AG04449 (cell line): ENCODE results near the gene MEAF6.
"Not testable (repeated sequence)": the region's sequence is repeated elsewhere in the genome, so short reads cannot be mapped to it uniquely, and the experiment has no call there.

Experiments
- CTCF ChIA-PET: fragments of 350-600 bp; formaldehyde crosslinking; extraction: SDS; loops from one replicate; lab custom pipeline; 2021; ENCODE audit warnings: antibody characterized with exemption; lab: Yijun Ruan, JAX
- POLR2A ChIA-PET: fragments of 400-600, 350-600 bp; formaldehyde crosslinking; extraction: SDS; loops from one replicate; lab custom pipeline; 2020; ENCODE audit warnings: antibody characterized with exemption, inconsistent platforms; lab: Yijun Ruan, JAX
- DNase-seq: peaks from one replicate; pipeline ENCODE4 v3.0.0-alpha.2; 2010; ENCODE audit warnings: low read depth, low spot score
- H3K4me3 ChIP-seq: 2 replicates; pipeline ENCODE4 v1.5.1; 2011; ENCODE audit warnings: low read depth, mild to moderate bottlenecking, control low read depth, low read length
- CTCF ChIP-seq: IDR thresholded peaks from one replicate; pipeline ENCODE4 v1.5.1; 2011; ENCODE audit warnings: mild to moderate bottlenecking, moderate library complexity, low read length, control low read depth, inconsistent platforms; ENCODE audit not compliant: insufficient read depth; ENCODE audit errors: missing control alignments

The MEAF6 gene

DNA sequence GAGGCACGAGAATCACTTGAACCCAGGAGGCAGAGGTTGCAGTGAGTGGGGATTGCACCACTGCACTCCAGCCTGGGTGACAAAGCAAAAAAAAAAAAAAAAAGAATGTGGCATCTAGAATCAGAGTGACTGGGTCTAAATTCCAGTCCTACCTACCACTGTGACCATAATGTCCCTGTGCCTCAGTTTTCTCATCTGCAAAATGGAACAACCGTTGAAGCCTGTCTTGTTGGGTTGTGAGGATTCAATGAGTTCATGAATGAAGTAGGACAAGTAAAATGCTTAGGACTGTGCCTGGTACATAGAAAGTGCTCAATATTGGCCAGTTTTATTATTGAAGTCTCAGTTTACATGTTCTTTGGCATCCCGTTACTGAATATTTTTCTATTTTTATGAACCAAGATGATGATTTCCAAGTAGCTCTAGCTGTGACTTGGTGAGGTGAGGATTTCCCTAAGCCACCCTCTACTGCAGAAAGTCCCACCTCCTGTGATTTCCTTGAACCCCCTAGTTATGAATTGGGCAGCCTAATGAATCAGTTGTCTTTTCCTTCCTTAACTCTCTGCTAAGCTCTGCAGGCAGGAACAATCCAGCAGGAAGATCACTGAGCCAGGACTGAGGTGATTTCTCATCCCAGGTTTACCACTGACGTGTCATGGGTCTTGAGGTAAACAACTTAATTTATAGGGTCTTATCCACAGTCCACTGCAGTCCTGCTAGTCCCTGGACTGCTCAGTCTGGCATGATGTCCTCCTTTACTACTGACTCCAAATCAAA lies 18.9 kb upstream of the MEAF6 start:
- no peak overlapping the region for H3K4me3 ChIP-seq
- TF ChIP-seq CTCF: no peak
- ChIA-PET POLR2A (no interaction called here), CTCF (interaction anchor here (1.0 to 2.9 kb wide), 2 partner anchors 14 to 19 kb away, joined by 3 to 17 read pairs; partner anchors contain the start of gene MEAF6)
- DNase-seq: no peak

GRCh38 chr1:37532418-37533156 lies 18.0 kb upstream of the MEAF6 start:
- H3K4me3 ChIP-seq, DNase-seq, POLR2A ChIA-PET: not testable (repeated sequence)
- CTCF ChIA-PET: interaction anchor here (2.9 kb wide), 1 partner anchor 18 kb away, joined by 17 read pairs; the partner anchor contains the start of gene MEAF6

DNA sequence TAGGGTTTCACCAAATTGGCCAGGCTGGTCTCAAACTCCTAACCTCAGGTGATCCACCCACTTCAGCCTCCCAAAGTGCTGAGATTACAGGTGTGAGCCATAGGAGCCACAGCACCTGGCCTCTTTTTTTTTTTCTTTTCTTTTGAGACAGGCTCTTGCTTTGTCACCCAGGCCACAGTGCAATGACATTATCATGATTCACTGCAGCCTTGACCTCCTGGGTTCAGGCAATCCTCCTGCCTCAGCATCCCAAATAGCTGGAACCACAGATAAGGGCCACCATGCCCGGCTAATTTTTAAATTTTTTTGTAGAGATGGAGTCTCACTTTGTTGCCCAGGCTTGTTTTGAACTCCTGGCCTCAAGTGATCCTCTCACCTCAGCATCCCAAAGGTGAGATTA lies 15.3 kb upstream of the MEAF6 start:
- CTCF ChIA-PET: interaction anchor here (1.5 kb wide), 1 partner anchor 15 kb away, joined by 9 read pairs; the partner anchor contains the start of gene MEAF6
- DNase-seq, POLR2A ChIA-PET, H3K4me3 ChIP-seq: not testable (repeated sequence)

DNA sequence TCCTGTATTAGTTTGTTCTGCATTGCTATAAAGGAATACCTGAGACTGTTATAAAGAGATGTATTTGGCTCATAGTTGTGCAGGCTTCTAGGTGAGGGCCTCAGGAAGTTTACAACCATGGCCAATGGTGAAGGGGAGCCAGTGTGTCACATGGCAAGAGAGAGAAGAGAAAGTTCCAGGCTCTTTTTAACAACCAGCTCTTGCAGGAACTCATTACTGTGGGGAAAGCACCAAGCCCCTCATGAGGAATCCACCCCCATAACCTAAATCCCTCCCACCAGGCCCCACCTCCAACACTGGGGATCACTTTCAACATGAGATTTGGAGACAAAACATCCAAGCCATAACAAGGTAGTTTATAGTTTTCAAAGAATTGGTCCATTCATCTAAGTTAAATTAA lies 5.0 kb upstream of the MEAF6 start:
- no peak for TF ChIP-seq CTCF
- DNase-seq: no peak
- ChIA-PET POLR2A (no interaction called here), CTCF (interaction anchor here (1.0 kb wide), 1 partner anchor 14 kb away, joined by 3 read pairs; no protein-coding TSS in a partner anchor)
- H3K4me3 ChIP-seq: no peak overlapping the region

DNA sequence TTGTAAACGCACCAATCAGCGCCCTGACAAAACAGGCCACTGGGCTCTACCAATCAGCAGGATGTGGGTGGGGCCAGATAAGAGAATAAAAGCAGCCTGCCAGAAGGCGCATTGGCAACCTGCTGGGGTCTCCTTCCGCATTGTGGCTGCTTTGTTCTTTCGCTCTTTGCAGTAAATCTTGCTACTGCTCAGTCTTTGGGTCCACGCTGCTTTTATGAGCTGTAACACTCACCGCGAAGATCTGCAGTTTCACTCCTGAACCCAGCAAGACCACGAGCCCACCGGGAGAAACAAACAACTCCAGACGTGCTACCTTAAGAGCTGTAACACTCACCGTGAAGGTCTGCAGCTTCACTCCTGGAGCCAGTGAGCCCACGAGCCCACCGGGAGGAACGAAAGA lies 4.4 kb upstream of the MEAF6 start:
- CTCF ChIA-PET: interaction anchor here (1.0 kb wide), 1 partner anchor 15 kb away, joined by 3 read pairs; no protein-coding TSS in a partner anchor
- POLR2A ChIA-PET, H3K4me3 ChIP-seq, DNase-seq: not testable (repeated sequence)

- H3K4me3 ChIP-seq, POLR2A ChIA-PET, CTCF ChIA-PET, DNase-seq: not testable (repeated sequence)
Observed at GRCh38 chr1:37518241-37518640, 3.7 kb upstream of the MEAF6 start.

DNA sequence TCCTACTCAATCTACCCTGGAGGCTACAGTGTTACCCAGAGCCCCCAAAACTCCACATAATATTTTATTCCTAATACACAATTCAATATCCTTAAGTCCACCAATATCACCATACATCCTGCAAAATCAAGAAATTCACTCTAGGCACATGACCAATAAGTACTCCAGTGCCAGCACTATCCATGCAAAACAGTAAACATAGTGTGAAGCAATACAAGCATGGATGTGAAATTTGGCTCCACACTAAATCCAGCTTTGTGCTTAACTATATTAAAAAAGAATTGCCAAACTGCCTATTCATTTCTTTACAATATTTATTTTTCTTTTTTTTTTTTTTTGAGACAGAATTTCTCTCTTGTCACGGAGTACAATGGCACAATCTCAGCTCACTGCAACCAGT lies 3.0 kb upstream of the MEAF6 start:
- CTCF ChIA-PET: no interaction called here
- POLR2A ChIA-PET: no interaction called here
- H3K4me3 ChIP-seq: no peak overlapping the region
- DNase-seq: no peak
- TF ChIP-seq CTCF: no peak
